ENCODE results near the gene USP48.

Gene USP48

GRCh38 chr1:21687081-21687529 is 95.8 kb downstream of the USP48 start:
- Histone ChIP-seq H3K36me3 (peaks cover 66 to 92% (median 83%) of the 10 kb centered on the region in 3 donors), H3K9me3 (no peaks in the 10 kb centered on the region), H3K27me3 (no peaks in the 10 kb centered on the region), H3K4me3 (no peak overlapping the region), H3K27ac (no peak overlapping the region), H3K4me1 (no peaks in the 10 kb centered on the region)
- TF ChIP-seq CTCF (IDR thresholded peaks at IDR 0.05): no peak
- DNase-seq: no peak
- intact Hi-C loops (cut with DNase I; ENCODE audit: low total_unique reads): no loop called here

- Histone ChIP-seq H3K4me1 (no peaks in the 10 kb centered on the region), H3K9me3 (no peaks in the 10 kb centered on the region), H3K36me3 (peaks cover 57 to 86% (median 84%) of the 10 kb centered on the region in 3 donors), H3K4me3 (no peak overlapping the region), H3K27ac (no peak overlapping the region), H3K27me3 (no peaks in the 10 kb centered on the region)
- TF ChIP-seq CTCF (IDR thresholded peaks at IDR 0.05): no peak
- intact Hi-C loops (cut with DNase I; ENCODE audit: low total_unique reads): no loop called here
- DNase-seq: no peak
Observed at GRCh38 chr1:21685946-21686678, 96.8 kb downstream of the USP48 start.

GRCh38 chr1:21681426-21681825 is 101.5 kb downstream of the USP48 start:
- intact Hi-C loops (cut with DNase I; ENCODE audit: low total_unique reads): no loop called here
- Histone ChIP-seq H3K4me3 (no peak overlapping the region), H3K27me3 (no peaks in the 10 kb centered on the region), H3K27ac (no peak overlapping the region), H3K9me3 (no peaks in the 10 kb centered on the region), H3K4me1 (no peaks in the 10 kb centered on the region), H3K36me3 (peaks cover 34 to 81% (median 56%) of the 10 kb centered on the region in 3 donors)
- no peak for DNase-seq
- no peak for TF ChIP-seq CTCF (IDR thresholded peaks at IDR 0.05)

GRCh38 chr1:21680918-21681317 is 102.0 kb downstream of the USP48 start:
- intact Hi-C loops (cut with DNase I; ENCODE audit: low total_unique reads): no loop called here
- H3K27ac ChIP-seq: no peak overlapping the region
- H3K4me1 ChIP-seq: no peaks in the 10 kb centered on the region
- no peak for DNase-seq
- H3K36me3 ChIP-seq: peaks cover 29 to 76% (median 51%) of the 10 kb centered on the region in 3 donors
- no peak overlapping the region for H3K4me3 ChIP-seq
- no peaks in the 10 kb centered on the region for H3K9me3 ChIP-seq
- no peaks in the 10 kb centered on the region for H3K27me3 ChIP-seq
- TF ChIP-seq CTCF (IDR thresholded peaks at IDR 0.05): no peak

- no peak overlapping the region for H3K27ac ChIP-seq
- no peak for TF ChIP-seq CTCF (IDR thresholded peaks at IDR 0.05)
- intact Hi-C loops (cut with DNase I; ENCODE audit: low total_unique reads): no loop called here
- H3K9me3 ChIP-seq: no peaks in the 10 kb centered on the region
- DNase-seq: no peak
- no peaks in the 10 kb centered on the region for H3K27me3 ChIP-seq
- no peak overlapping the region for H3K4me3 ChIP-seq
- peaks cover 24 to 71% (median 46%) of the 10 kb centered on the region in 3 donors for H3K36me3 ChIP-seq
- H3K4me1 ChIP-seq: no peaks in the 10 kb centered on the region
Observed at GRCh38 chr1:21680381-21680780, 102.6 kb downstream of the USP48 start.
